Measurements from ENCODE around the gene RBM41. TPM values are rescaled to one million over a fixed set of nuclear protein-coding genes. Genes with fewer than 3 reads are reported as not detected.

RBM41 gene
- total RNA-seq, 6 experiments from 2014 or later: 8.0 to 10.6 (median 9.6) TPM

DNA sequence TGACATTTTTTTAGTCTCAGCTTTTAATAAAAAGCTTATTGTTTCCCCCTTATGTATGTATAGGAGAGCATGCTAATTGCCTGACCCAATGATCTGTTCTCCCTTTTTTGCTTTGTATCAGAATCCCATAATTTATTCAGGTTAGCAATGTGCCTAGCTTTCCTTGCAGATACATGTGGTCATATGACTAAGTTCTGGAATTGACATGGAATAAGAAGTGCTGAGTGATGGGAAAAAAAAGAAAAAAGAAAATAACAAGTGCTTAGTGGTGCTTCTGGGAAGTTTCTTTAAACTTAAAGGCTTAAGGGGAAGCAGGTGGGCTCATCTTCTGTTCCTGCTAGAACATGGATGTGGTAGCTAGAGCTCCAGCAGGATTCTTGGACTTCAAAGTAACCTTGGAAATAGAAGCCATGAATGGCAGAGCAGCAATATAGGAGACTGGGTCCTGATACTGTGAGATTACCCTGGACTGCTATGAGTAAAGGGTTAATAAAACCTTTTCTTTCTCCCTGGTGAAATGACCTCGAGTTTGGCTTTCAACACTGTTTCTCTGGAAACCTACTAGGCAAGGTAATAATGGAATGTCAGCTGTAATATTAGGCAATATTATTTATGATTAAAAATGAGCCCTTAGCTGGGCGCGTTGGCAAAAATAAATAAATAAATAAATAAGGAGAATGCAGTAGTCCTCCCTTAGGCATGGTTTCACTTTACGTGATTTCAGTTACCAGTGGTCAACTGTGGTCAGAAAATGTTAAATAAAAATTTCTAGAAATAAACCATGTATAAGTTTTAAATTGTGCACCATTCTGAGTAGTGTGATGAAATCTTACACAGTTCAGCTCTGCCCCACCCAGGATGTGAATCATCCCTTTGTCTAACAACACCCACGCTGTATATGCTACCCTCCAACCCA, 16.7 kb upstream of the RBM41 start:
- TF ChIP-seq POLR2A (IDR thresholded peaks at IDR 0.05) (no peak), CTCF (IDR thresholded peaks at IDR 0.05) (no peak)
- no peaks in the 10 kb centered on the region for H3K4me1 ChIP-seq
- no peak overlapping the region for H3K4me3 ChIP-seq
- WGBS (ENCODE audit: insufficient coverage, low coverage, low lambda C conversion rate, missing lambda C conversion rate): 45% methylated on average over 5 of the region's 5 CpGs
- no peak overlapping the region for H3K27ac ChIP-seq
- intact Hi-C loops (cut with DNase I): no loop called here
- no peaks in the 10 kb centered on the region for H3K9me3 ChIP-seq
- H3K36me3 ChIP-seq: no peaks in the 10 kb centered on the region
- ATAC-seq: peak in 1 of 4 donors; percentile 50
- DNase-seq: no peak
- H3K27me3 ChIP-seq: no peaks in the 10 kb centered on the region

DNA sequence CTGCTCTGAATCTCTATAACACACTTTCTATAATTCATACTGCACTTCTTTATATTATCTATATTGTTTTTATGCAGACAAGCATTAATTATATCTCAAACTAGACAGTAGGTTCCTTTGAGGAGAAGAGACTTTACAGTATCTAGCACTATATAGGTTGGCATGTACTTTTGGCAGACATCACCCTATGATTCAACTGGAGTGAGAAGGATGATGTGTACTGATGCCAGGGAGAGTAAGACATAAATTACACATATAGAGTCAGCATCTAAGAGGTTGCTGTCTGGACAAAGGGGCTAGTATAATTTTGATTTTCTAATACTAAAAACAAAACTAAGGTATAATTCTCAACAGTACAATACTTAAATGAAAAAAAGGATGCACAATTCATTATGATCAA, 5.1 kb upstream of the RBM41 start:
- intact Hi-C loops (cut with DNase I): no loop called here
- no peaks in the 10 kb centered on the region for H3K4me1 ChIP-seq

GRCh38 chrX:107119283-107119682, 661 bp upstream of the RBM41 start:
- Histone ChIP-seq H3K27ac (no peak overlapping the region), H3K9me3 (no peaks in the 10 kb centered on the region), H3K4me1 (no peaks in the 10 kb centered on the region), H3K4me3 (peak overlapping the region in 2 of 3 donors; percentile 62 to 67), H3K36me3 (peaks cover 0 to 21% (median 2%) of the 10 kb centered on the region in 4 donors), H3K27me3 (peaks cover 0 to 4% of the 10 kb centered on the region in 2 donors)
- TF ChIP-seq CTCF (IDR thresholded peaks at IDR 0.05) (no peak), POLR2A (IDR thresholded peaks at IDR 0.05) (no peak)
- ATAC-seq: no peak
- DNase-seq: no peak
- 65% methylated on average over 1 of the region's 1 CpG for WGBS (ENCODE audit: insufficient coverage, low coverage, low lambda C conversion rate, missing lambda C conversion rate)
- intact Hi-C loops (cut with DNase I): no loop called here

More for the DNA sequence above, 5.1 kb upstream of the RBM41 start:
- no peak for TF ChIP-seq CTCF (IDR thresholded peaks at IDR 0.05)
- no peak for TF ChIP-seq POLR2A (IDR thresholded peaks at IDR 0.05)
- Histone ChIP-seq H3K27ac (no peak overlapping the region), H3K9me3 (no peaks in the 10 kb centered on the region), H3K4me3 (no peak overlapping the region), H3K27me3 (peaks cover 0 to 4% of the 10 kb centered on the region in 2 donors), H3K36me3 (no peaks in the 10 kb centered on the region)
- ATAC-seq: no peak
- no peak for DNase-seq

DNA sequence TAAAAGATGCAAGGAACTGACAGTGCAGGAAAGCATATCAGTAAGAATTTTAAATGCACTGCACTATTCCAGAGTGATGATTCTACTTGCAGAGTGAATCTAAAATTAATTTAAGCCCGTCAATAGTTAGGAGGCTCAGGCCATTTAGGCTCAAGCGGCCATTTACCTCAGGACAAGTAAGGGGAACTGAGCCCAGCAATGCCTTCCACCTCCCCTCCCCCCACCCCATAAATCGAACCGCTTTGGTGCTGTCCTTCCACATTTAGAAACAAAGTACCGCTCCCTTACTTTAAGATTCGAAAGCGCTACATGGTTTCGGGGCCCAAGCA, 665 bp downstream of the RBM41 start:
- Histone ChIP-seq H3K9me3 (no peaks in the 10 kb centered on the region), H3K4me3 (peak overlapping the region; percentile 62 to 67 (median 64)), H3K27me3 (no peaks in the 10 kb centered on the region), H3K36me3 (peaks cover 0 to 29% (median 2%) of the 10 kb centered on the region in 4 donors), H3K4me1 (no peaks in the 10 kb centered on the region), H3K27ac (peak overlapping the region in 2 of 3 donors; percentile 44 to 45)
- DNase-seq: no peak
- 17% methylated on average over 5 of the region's 8 CpGs for WGBS (ENCODE audit: insufficient coverage, low coverage, low lambda C conversion rate, missing lambda C conversion rate)
- peak; percentile 5 to 26 (median 16) for ATAC-seq
- intact Hi-C loops (cut with DNase I): no loop called here
- TF ChIP-seq POLR2A (IDR thresholded peaks at IDR 0.05) (no peak), CTCF (IDR thresholded peaks at IDR 0.05) (no peak)

All from right lobe of liver (tissue), 6 donors.